GM19035 (cell line): ENCODE measurements around the gene OBP2A.

Experiments used
- ATAC-seq: cut with Tn5 transposase; IDR thresholded peaks from one replicate; pipeline ENCODE4 v1.9.1; 2021; ENCODE audit not compliant: unreplicated experiment

Gene OBP2A

DNA sequence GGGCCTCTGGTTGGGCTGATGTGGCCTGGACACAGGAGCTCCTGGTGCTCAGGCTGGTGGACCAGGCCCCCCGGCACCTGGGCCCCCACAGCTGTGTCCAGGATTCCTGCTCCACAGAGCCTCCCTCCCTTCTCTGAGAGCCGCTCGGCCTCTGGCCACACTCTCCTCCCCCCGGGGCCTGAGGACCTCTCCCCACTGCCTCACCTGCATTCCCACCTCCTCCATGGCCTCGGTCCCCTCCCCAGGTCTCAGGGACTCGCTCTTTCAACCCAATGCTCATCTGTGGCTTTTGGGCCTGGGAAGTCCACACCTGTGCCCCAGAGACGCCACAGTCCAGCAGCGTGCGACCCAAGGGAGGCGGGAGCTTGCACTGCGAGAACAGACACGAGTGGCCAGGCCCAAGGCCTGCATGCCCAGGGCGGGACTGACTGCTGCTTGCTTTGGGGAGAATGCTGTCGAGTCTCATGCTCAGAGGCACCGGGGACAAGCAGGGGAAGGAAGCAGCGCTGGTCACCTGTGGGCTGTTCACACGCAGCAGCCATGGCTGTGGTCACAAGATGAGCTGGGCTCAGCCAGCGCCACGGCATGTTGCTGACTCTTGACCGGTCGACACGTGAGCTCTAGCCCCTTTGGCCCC lies 30.2 kb downstream of the OBP2A start:
- no peak for ATAC-seq

DNA sequence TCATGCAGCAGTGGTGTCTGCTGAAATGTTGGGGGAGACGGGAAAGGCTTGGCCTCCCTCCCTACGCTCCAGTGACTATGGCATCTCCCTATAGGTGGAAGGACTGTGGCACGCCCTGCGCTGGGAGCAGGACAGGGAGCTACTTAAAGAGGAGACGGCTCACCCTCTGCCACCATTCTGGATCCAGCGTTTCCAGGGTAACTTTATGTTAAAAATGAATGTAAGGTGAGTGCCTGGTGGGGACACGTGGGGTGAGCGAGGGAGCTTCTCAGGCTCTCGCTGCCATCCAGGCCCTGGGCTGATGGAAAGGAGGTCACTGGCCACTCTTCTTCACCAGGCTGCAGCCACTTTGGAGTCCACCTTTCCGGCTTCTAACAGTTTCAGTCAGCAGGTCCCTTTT lies 31.3 kb downstream of the OBP2A start:
- no peak for ATAC-seq

GRCh38 chr9:135579356-135579755 lies 33.4 kb downstream of the OBP2A start:
- ATAC-seq = no peak

DNA sequence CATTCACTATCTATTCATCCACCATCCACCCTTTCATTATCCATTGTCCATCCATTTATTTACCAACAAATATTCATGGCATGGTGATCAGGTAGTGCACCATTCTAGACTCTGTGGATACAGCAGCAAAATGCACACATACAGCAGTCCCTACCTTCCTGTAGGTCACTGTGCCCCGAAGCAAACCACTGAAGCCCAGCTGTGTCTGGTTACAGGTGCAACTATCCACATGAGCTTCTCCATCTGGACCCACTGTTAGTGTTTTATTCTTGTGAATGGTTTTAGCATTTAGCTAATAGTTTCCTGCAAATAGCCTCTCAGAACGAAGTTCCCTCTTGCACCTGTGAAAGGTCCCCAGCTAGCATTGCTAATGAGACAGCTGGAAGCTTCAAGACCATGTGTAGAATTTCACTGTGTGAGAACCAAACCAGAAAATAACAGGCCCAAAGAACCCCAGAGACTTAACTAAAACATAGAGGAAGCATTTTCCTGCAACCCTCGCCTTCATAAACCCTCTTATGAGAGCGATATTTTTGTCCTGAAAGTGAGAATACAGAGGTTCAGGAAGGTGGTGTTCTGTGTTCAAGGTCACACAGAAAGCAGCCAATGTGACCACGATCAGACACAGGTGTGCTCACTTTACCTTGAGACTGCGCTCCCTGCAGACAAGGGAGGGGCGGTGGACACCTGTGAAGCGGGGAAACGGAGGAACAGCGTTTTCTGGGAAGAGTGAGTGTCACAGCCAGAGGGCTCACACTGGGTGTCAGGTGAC lies 34.1 kb downstream of the OBP2A start:
- ATAC-seq = no peak

GRCh38 chr9:135580664-135581380 lies 34.9 kb downstream of the OBP2A start:
- no peak for ATAC-seq

DNA sequence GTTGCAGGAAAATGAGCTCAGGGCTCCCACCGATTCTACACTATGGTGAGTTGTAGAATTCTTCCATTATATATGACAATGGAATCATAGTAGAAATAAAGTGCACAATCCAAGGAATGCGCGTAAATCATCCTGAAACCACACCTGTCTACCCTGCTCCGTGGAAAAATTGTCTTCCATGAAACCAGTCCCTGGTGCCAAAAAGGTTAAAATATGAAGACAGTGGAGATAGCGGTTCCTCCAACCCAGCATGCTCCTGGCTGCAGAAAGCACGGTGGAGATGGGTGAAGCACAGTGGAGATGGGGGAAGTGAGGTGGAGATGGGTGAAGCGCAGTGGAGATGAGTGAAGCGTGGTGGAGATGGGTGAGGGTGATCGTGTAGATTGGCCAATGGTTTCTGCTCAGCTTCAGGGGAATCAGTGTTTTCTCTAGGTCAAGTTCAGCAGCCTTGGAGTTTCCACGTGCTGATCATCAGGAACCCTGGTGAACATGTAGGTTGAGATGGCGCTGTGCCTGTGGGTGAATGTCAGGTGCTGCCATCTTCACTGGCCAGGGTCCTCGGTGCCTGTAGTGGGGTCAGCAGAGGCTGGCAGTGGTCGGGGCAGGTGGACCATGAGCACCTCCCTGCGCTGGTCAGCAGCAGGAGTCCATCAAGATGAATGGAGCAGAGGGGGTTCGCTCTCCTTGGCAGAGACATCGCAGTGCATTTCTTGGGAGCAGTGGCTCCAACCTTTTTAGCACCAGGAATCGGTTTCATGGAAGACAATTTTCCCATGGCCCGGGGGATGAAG lies 35.9 kb downstream of the OBP2A start:
- no peak for ATAC-seq

DNA sequence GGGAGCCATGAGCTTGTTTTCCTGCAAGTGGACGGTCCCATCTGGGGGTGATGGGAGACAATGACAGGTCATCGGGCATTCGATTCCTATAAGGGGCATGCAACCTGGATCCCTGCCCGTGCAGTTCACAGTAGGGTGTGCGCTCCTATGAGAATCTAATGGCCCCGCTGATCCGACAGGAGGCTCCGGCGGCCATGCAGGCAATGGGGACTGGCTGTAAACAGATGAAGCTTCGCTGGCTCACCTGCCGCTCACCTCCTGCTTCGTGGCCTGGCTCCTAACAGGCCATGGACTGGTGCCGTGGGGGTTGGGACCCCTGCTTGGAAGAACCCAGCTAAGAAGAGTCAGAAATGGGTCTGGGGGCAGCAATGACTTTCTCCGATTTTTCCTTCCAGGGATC lies 36.6 kb downstream of the OBP2A start:
- ATAC-seq = no peak

- no peak for ATAC-seq
These were observed 37.2 kb downstream of the OBP2A start for GRCh38 chr9:135582966-135583687.

GRCh38 chr9:135583688-135584011 lies 37.7 kb downstream of the OBP2A start:
- ATAC-seq = no peak

DNA sequence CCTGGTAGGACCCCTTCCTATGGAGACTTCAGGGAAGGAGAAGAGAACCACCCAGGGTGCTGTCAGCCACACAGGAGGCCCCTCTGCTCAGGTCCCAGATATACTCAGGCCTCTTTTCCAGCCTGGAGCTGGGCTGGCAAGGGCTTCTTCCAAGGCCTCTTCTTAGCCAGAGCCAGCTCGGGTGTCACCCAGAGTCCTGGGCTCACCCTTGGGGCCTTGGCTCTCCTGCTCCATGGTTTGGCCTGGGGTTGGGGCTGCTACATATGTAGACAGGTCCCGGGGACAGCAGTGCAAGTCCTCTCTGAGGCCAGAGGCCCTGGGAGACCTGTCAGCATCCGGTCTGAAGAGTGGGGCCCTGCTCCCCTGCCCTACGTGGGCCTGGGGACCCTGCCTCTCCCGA lies 38.4 kb downstream of the OBP2A start:
- ATAC-seq = no peak

- ATAC-seq = no peak
These were observed 39.0 kb downstream of the OBP2A start for GRCh38 chr9:135584934-135585333.

DNA sequence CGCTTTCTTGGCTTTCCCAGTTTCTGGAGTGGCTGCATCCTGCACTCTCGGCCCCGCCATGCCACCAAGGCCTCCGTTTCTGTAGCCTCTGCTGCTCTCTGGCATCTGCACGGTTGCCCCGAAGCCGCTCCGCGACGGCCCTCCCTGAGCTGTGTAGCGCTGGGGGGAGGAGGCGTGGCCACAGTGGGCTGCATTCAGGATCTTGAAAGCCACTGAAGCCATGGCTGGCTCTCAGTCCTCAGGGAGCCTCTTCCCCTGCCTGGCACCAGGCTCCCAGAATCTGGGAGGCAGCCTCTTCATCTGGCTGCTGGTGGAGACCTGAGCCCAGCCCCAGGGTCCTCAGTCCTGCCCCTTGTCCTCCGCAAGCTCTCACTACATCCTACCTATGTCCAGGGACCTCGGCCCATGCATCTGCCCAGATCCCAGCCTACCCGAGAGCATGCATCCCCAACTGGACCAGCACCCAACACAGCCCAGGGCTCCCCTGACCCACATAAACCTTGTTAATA lies 40.7 kb downstream of the OBP2A start:
- ATAC-seq = no peak

GRCh38 chr9:135587658-135588057 lies 41.7 kb downstream of the OBP2A start:
- no peak for ATAC-seq

- no peak for ATAC-seq
These were observed 42.4 kb downstream of the OBP2A start for GRCh38 chr9:135588371-135588770.

- ATAC-seq = no peak
These were observed 43.1 kb downstream of the OBP2A start for GRCh38 chr9:135588886-135589595.

- no peak for ATAC-seq
These were observed 43.9 kb downstream of the OBP2A start for GRCh38 chr9:135589596-135590485.

DNA sequence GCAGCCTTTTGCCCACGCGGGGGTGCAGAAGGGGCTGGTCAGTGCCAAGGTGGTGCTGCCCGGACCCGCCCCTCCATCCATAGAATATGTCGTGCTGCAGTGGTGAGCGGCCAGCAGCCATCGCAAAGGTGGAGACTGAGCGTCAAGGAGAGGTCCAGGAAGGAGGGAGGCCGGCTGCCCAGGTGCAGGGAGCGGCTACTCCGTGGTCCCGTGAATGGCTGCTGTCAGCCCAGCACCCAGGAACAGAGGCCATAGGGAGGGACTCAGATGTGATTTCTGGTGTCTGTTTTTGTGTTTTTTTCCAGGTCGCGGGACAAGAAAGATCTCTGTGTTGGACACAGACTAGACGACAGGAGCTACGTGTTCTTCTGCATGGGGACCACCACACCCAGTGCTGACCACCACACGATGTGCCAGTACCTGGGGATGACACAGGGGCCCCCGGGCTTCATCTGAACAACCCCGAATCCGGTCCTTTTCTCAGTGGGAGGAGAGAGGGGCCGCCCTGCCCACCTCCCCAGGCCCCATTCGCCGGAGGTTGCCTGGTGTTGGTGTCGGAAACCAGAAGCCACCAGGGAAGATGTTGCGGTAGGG lies 44.7 kb downstream of the OBP2A start:
- ATAC-seq = no peak

GRCh38 chr9:135591506-135592330 lies 45.8 kb downstream of the OBP2A start:
- no peak for ATAC-seq
